Renal pelvis (tissue), 12 donors: ENCODE data around the gene NPW. TPM values are rescaled to one million over a fixed set of nuclear protein-coding genes. Genes with fewer than 3 reads are reported as not detected.

Experiments used
- DNase-seq: peaks from one replicate; pipeline ENCODE4 v3.0.0-alpha.2; 2013
- long read RNA-seq, 16 experiments: transcript quantifications; one replicate each; lab custom pipeline, GENCODE V29; 2026
- polyA plus RNA-seq, 3 donors: library from polyadenylated mRNA; unstranded; fragments of 120-200 nt; gene quantifications; one replicate each; pipeline ENCODE4 v1.2.1, GENCODE V29; 2013; ENCODE audit not compliant: insufficient read length in 3 of 3

Gene NPW
- 10 to 100 TPM in 2 of 3 donors, 1 to 10 TPM in 1; 4.5 to 14.3 (median 12.0) TPM for polyA plus RNA-seq
- long read RNA-seq, donor 1, transcript NPW-202 (2 exons, 991 nt), result major isoform, 24 of 24 reads
- long read RNA-seq, donor 1, partial matches to known transcripts, result 0 of 24 reads
- long read RNA-seq, donor 1, other reads (novel, unspliced or antisense), result 0 of 24 reads
- long read RNA-seq, donor 2, transcript NPW-202 (2 exons, 991 nt), result major isoform, 39 of 39 reads
- long read RNA-seq, donor 2, partial matches to known transcripts, result 0 of 39 reads
- long read RNA-seq, donor 2, other reads (novel, unspliced or antisense), result 0 of 39 reads
- long read RNA-seq, donor 3, transcript NPW-202 (2 exons, 991 nt), result major isoform, 27 of 27 reads
- long read RNA-seq, donor 3, partial matches to known transcripts, result 0 of 27 reads
- long read RNA-seq, donor 3, other reads (novel, unspliced or antisense), result 0 of 27 reads
- long read RNA-seq, donor 4, transcript NPW-202 (2 exons, 991 nt), result major isoform, 23 of 23 reads
- long read RNA-seq, donor 4, partial matches to known transcripts, result 0 of 23 reads
- long read RNA-seq, donor 4, other reads (novel, unspliced or antisense), result 0 of 23 reads
- long read RNA-seq, donor 5, transcript NPW-202 (2 exons, 991 nt), result major isoform, 18 of 18 reads
- long read RNA-seq, donor 5, partial matches to known transcripts, result 0 of 18 reads
- long read RNA-seq, donor 5, other reads (novel, unspliced or antisense), result 0 of 18 reads
- long read RNA-seq, donor 6, transcript NPW-202 (2 exons, 991 nt), result major isoform, 15 of 15 reads
- long read RNA-seq, donor 6, partial matches to known transcripts, result 0 of 15 reads
- long read RNA-seq, donor 6, other reads (novel, unspliced or antisense), result 0 of 15 reads
- long read RNA-seq, donor 7, transcript NPW-202 (2 exons, 991 nt), result major isoform, 44 of 44 reads
- long read RNA-seq, donor 7, partial matches to known transcripts, result 0 of 44 reads
- long read RNA-seq, donor 7, other reads (novel, unspliced or antisense), result 0 of 44 reads
- long read RNA-seq, donor 8, transcript NPW-202 (2 exons, 991 nt), result major isoform, 20 of 20 reads
- long read RNA-seq, donor 8, partial matches to known transcripts, result 0 of 20 reads
- long read RNA-seq, donor 8, other reads (novel, unspliced or antisense), result 0 of 20 reads
- long read RNA-seq, donor 9, transcript NPW-202 (2 exons, 991 nt), result major isoform, 27 of 27 reads
- long read RNA-seq, donor 9, partial matches to known transcripts, result 0 of 27 reads
- long read RNA-seq, donor 9, other reads (novel, unspliced or antisense), result 0 of 27 reads
- long read RNA-seq, donor 10, transcript NPW-202 (2 exons, 991 nt), result major isoform, 33 of 33 reads
- long read RNA-seq, donor 10, partial matches to known transcripts, result 0 of 33 reads
- long read RNA-seq, donor 10, other reads (novel, unspliced or antisense), result 0 of 33 reads
- long read RNA-seq, donor 11, transcript NPW-202 (2 exons, 991 nt), result major isoform, 23 of 23 reads
- long read RNA-seq, donor 11, partial matches to known transcripts, result 0 of 23 reads
- long read RNA-seq, donor 11, other reads (novel, unspliced or antisense), result 0 of 23 reads
- long read RNA-seq, donor 12, transcript NPW-202 (2 exons, 991 nt), result major isoform, 35 of 35 reads
- long read RNA-seq, donor 12, partial matches to known transcripts, result 0 of 35 reads
- long read RNA-seq, donor 12, other reads (novel, unspliced or antisense), result 0 of 35 reads
- long read RNA-seq, donor 13, transcript NPW-202 (2 exons, 991 nt), result major isoform, 11 of 11 reads
- long read RNA-seq, donor 13, partial matches to known transcripts, result 0 of 11 reads
- long read RNA-seq, donor 13, other reads (novel, unspliced or antisense), result 0 of 11 reads
- long read RNA-seq, donor 14, result 0 reads
- long read RNA-seq, donor 15, result 0 reads
- long read RNA-seq, donor 16, transcript NPW-202 (2 exons, 991 nt), result major isoform, 42 of 42 reads
- long read RNA-seq, donor 16, partial matches to known transcripts, result 0 of 42 reads
- long read RNA-seq, donor 16, other reads (novel, unspliced or antisense), result 0 of 42 reads

- no peak for DNase-seq
These were observed at the start of gene NPW for GRCh38 chr16:2019518-2019920. TSS of gene NPW (plus strand) at chr16:2019785.

GRCh38 chr16:1971796-1972489, 47.6 kb upstream of the NPW start, which contains the start of gene TBL3:
TSS of gene TBL3 (plus strand) at chr16:1972053. CDS start at chr16:1972165, 112 bp downstream.
- DNase-seq, result peak; percentile 94

GRCh38 chr16:1972490-1972877, 47.1 kb upstream of the NPW start:
- no peak for DNase-seq

- DNase-seq, result no peak
These were observed 46.0 kb upstream of the NPW start for GRCh38 chr16:1973461-1974156.

GRCh38 chr16:1974157-1975070, 45.2 kb upstream of the NPW start:
- DNase-seq, result no peak

- DNase-seq, result no peak
These were observed 44.0 kb upstream of the NPW start for GRCh38 chr16:1975432-1976215.

GRCh38 chr16:1976216-1976520, 43.4 kb upstream of the NPW start:
- no peak for DNase-seq

GRCh38 chr16:1976951-1977874, 42.4 kb upstream of the NPW start:
- DNase-seq, result no peak

- no peak for DNase-seq
These were observed 41.7 kb upstream of the NPW start for GRCh38 chr16:1977875-1978268.

- DNase-seq, result no peak
These were observed 41.0 kb upstream of the NPW start for GRCh38 chr16:1978476-1979120.

- no peak for DNase-seq
These were observed 40.1 kb upstream of the NPW start for GRCh38 chr16:1979271-1980029.

- DNase-seq, result no peak
These were observed 39.4 kb upstream of the NPW start for GRCh38 chr16:1980030-1980769.

GRCh38 chr16:1980770-1981087, 38.9 kb upstream of the NPW start:
- DNase-seq, result no peak

- no peak for DNase-seq
These were observed 38.2 kb upstream of the NPW start, which contains the start of gene NOXO1 for GRCh38 chr16:1981398-1981836. TSS of gene NOXO1 (minus strand) at chr16:1981469. CDS start at chr16:1981179, 290 bp downstream.
